ENCODE measurements around the gene PKM.
"Not testable (repeated sequence)": the region's sequence is repeated elsewhere in the genome, so short reads cannot be mapped to it uniquely, and the experiment has no call there.

PKM gene

GRCh38 chr15:72175186-72176044 is 55.6 kb downstream of the PKM start:
- TF ChIP-seq, protein P1, sequence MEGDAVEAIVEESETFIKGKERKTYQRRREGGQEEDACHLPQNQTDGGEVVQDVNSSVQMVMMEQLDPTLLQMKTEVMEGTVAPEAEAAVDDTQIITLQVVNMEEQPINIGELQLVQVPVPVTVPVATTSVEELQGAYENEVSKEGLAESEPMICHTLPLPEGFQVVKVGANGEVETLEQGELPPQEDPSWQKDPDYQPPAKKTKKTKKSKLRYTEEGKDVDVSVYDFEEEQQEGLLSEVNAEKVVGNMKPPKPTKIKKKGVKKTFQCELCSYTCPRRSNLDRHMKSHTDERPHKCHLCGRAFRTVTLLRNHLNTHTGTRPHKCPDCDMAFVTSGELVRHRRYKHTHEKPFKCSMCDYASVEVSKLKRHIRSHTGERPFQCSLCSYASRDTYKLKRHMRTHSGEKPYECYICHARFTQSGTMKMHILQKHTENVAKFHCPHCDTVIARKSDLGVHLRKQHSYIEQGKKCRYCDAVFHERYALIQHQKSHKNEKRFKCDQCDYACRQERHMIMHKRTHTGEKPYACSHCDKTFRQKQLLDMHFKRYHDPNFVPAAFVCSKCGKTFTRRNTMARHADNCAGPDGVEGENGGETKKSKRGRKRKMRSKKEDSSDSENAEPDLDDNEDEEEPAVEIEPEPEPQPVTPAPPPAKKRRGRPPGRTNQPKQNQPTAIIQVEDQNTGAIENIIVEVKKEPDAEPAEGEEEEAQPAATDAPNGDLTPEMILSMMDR (IDR thresholded peaks at IDR 0.05; ENCODE audit: low read depth, low read length): no peak
- DNase-seq (ENCODE audit: extremely low read depth, low read depth): no peak

GRCh38 chr15:72174551-72175165 is 56.3 kb downstream of the PKM start:
- no peak for DNase-seq (ENCODE audit: extremely low read depth, low read depth)
- TF ChIP-seq, protein P1 (IDR thresholded peaks at IDR 0.05; ENCODE audit: low read depth, low read length): no peak

DNA sequence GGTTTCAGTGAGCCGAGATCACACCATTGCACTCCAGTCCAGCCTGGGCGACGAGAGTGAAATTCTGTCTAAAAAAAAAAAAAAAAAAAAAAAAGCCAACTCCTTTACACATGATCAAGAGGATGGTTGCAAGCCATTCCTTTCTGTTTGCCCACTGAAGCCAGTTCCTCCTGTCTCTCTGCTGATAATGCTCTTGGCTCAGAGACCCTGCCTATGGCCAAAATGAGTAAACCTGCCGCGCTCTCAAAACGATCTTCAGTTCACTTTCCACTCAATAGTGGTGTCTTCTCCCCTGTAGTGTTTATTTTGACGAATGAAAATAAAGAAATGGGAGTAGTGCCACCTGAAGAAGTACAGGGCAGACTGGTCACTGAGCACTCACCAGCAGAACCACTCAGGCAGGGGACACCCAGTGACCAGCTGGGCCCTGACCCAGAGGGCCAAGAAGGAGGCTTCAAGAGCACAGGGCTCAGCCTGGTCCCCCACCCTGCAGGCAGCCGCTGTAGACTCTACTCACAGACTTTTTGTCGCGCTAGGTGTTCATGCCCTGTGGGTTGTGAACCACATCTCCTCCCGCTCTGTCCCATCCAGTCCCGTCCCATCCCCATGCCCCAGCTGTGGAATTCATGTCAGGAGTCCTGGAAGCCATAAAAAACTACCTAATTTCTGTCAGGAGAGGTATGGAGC is 57.0 kb downstream of the PKM start:
- no peak for DNase-seq (ENCODE audit: extremely low read depth, low read depth)
- TF ChIP-seq, protein P1 (IDR thresholded peaks at IDR 0.05; ENCODE audit: low read depth, low read length): no peak

DNA sequence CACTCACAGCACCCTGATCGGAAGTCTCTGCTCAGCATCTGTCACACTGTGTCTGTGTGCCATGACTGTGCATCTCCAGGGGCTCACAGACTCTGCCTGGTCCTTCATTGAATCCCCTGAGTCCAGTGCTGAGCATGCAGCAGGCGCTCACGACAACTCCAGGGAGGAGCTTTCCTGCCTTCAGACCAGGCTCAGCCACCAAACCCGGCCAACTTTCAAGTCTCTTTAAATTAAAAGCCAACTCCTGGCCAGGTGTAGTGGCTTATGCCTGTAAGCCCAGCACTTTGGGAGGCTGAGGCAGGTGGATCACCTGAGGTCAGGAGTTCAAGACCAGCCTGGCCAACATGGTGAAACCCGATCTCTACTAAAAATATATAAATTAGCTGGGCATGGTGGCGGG is 57.6 kb downstream of the PKM start:
- TF ChIP-seq, protein P1 (IDR thresholded peaks at IDR 0.05; ENCODE audit: low read depth, low read length): no peak
- DNase-seq (ENCODE audit: extremely low read depth, low read depth): no peak

- DNase-seq (ENCODE audit: extremely low read depth, low read depth): no peak
- TF ChIP-seq, protein P1 (IDR thresholded peaks at IDR 0.05; ENCODE audit: low read depth, low read length): no peak
These were observed 58.2 kb downstream of the PKM start for GRCh38 chr15:72172796-72173195.

GRCh38 chr15:72171978-72172377 is 59.0 kb downstream of the PKM start:
- DNase-seq (ENCODE audit: extremely low read depth, low read depth): not testable (repeated sequence)

GRCh38 chr15:72170691-72171090 is 60.3 kb downstream of the PKM start:
- no peak for DNase-seq (ENCODE audit: extremely low read depth, low read depth)
- TF ChIP-seq, protein P1 (IDR thresholded peaks at IDR 0.05; ENCODE audit: low read depth, low read length): no peak

Measured in AG09319 (cell line).